ENCODE data around the gene TMEM135. TPM values are rescaled to one million over a fixed set of nuclear protein-coding genes. Genes with fewer than 3 reads are reported as not detected.

Gene TMEM135
- total RNA-seq, 1 donor from 2014 or later: 22.3 TPM

GRCh38 chr11:87215236-87215635 is 177.5 kb downstream of the TMEM135 start:
- no peak for DNase-seq
- ATAC-seq: no peak
- no peaks in the 10 kb centered on the region for H3K36me3 ChIP-seq
- intact Hi-C loops (cut with DNase I): no loop called here
- no peak overlapping the region for H3K27ac ChIP-seq
- TF ChIP-seq, protein P1, sequence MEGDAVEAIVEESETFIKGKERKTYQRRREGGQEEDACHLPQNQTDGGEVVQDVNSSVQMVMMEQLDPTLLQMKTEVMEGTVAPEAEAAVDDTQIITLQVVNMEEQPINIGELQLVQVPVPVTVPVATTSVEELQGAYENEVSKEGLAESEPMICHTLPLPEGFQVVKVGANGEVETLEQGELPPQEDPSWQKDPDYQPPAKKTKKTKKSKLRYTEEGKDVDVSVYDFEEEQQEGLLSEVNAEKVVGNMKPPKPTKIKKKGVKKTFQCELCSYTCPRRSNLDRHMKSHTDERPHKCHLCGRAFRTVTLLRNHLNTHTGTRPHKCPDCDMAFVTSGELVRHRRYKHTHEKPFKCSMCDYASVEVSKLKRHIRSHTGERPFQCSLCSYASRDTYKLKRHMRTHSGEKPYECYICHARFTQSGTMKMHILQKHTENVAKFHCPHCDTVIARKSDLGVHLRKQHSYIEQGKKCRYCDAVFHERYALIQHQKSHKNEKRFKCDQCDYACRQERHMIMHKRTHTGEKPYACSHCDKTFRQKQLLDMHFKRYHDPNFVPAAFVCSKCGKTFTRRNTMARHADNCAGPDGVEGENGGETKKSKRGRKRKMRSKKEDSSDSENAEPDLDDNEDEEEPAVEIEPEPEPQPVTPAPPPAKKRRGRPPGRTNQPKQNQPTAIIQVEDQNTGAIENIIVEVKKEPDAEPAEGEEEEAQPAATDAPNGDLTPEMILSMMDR (IDR thresholded peaks at IDR 0.05): no peak
- no peaks in the 10 kb centered on the region for H3K4me1 ChIP-seq
- no peak overlapping the region for H3K4me3 ChIP-seq
- no peaks in the 10 kb centered on the region for H3K27me3 ChIP-seq (ENCODE audit: low read depth)
- H3K9me3 ChIP-seq: no peaks in the 10 kb centered on the region

- ATAC-seq (no peak), DNase-seq (no peak)
- no peaks in the 10 kb centered on the region for H3K36me3 ChIP-seq
- H3K27ac ChIP-seq: no peak overlapping the region
- H3K9me3 ChIP-seq: no peaks in the 10 kb centered on the region
- TF ChIP-seq, protein P1 (IDR thresholded peaks at IDR 0.05): no peak
- no peaks in the 10 kb centered on the region for H3K4me1 ChIP-seq
- intact Hi-C loops (cut with DNase I): no loop called here
- H3K27me3 ChIP-seq (ENCODE audit: low read depth): no peaks in the 10 kb centered on the region
- no peak overlapping the region for H3K4me3 ChIP-seq
Measured at GRCh38 chr11:87219266-87219665, 181.5 kb downstream of the TMEM135 start.

DNA sequence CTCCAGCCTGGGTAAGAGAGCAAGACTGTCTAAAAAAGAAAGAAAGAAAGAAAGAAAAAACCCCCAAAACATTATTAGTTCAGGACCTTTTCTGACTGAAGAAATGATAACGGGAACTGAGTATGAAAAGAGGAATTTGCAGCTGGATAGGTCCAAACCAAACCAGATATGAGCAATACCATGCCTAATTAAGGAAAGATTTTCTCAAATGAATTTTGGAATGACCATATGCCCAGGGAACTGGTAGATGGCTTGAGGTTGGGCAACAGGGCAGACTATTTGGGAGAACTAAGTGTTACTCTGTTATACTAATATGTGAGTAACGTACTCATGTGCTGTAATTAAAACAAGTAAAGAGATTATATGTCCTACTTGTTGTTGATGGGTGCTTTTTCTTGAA is 186.1 kb downstream of the TMEM135 start:
- no peak overlapping the region for H3K4me3 ChIP-seq

DNA sequence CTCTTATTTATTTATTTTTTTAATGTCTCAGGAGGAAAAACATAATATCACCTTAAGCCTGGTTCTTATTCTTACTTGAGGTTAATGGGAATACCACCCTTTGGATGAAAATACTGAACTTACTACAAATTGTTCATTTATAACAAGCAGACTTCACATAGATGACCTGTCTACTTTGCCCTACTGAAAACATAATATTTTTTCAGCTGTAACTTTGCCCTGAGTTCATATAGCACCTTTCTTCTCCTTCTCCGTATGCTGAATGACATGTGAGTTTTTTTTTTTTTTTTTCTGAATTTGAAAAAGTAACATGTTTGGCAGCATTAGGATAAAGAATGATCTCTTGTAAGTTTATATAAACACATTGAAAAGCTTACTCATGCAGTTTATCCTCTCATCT is 186.8 kb downstream of the TMEM135 start:
- intact Hi-C loops (cut with DNase I): no loop called here
- DNase-seq (no peak), ATAC-seq (no peak)
- H3K36me3 ChIP-seq: no peaks in the 10 kb centered on the region
- H3K4me3 ChIP-seq: no peak overlapping the region
- H3K27ac ChIP-seq: no peak overlapping the region
- H3K27me3 ChIP-seq (ENCODE audit: low read depth): no peaks in the 10 kb centered on the region
- H3K4me1 ChIP-seq: no peaks in the 10 kb centered on the region
- TF ChIP-seq, protein P1 (IDR thresholded peaks at IDR 0.05): no peak
- H3K9me3 ChIP-seq: no peaks in the 10 kb centered on the region

More for the DNA sequence above, 186.1 kb downstream of the TMEM135 start:
- Histone ChIP-seq H3K4me1 (no peaks in the 10 kb centered on the region), H3K27ac (no peak overlapping the region), H3K27me3 (ENCODE audit: low read depth) (no peaks in the 10 kb centered on the region), H3K36me3 (no peaks in the 10 kb centered on the region), H3K9me3 (no peaks in the 10 kb centered on the region)
- TF ChIP-seq, protein P1 (IDR thresholded peaks at IDR 0.05): no peak
- ATAC-seq (no peak), DNase-seq (no peak)
- intact Hi-C loops (cut with DNase I): no loop called here

GRCh38 chr11:87228820-87229219 is 191.1 kb downstream of the TMEM135 start:
- H3K9me3 ChIP-seq: peaks cover 10% of the 10 kb centered on the region
- DNase-seq: no peak
- no peak overlapping the region for H3K27ac ChIP-seq
- no peaks in the 10 kb centered on the region for H3K27me3 ChIP-seq (ENCODE audit: low read depth)
- no peak overlapping the region for H3K4me3 ChIP-seq
- TF ChIP-seq, protein P1 (IDR thresholded peaks at IDR 0.05): no peak
- intact Hi-C loops (cut with DNase I): no loop called here
- ATAC-seq: no peak
- H3K36me3 ChIP-seq: no peaks in the 10 kb centered on the region
- no peaks in the 10 kb centered on the region for H3K4me1 ChIP-seq

- H3K36me3 ChIP-seq: no peaks in the 10 kb centered on the region
- intact Hi-C loops (cut with DNase I): no loop called here
- no peaks in the 10 kb centered on the region for H3K4me1 ChIP-seq
- DNase-seq: no peak
- H3K4me3 ChIP-seq: no peak overlapping the region
- peaks cover 10% of the 10 kb centered on the region for H3K9me3 ChIP-seq
- TF ChIP-seq, protein P1 (IDR thresholded peaks at IDR 0.05): no peak
- no peaks in the 10 kb centered on the region for H3K27me3 ChIP-seq (ENCODE audit: low read depth)
- H3K27ac ChIP-seq: no peak overlapping the region
- ATAC-seq: no peak
Measured at GRCh38 chr11:87230995-87231394, 193.3 kb downstream of the TMEM135 start.
